HEK293 (cell line): ENCODE results near the gene KDM4C.
A peak's percentile ranks its signal among the peaks of the same experiment; 100 is the strongest.

ENCODE experiments used
- CTCF ChIA-PET: fragments of 350-600 bp; formaldehyde crosslinking; extraction: SDS; loops from one replicate; lab custom pipeline; 2021; ENCODE audit warnings: antibody characterized with exemption; lab: Yijun Ruan, JAX
- POLR2A ChIA-PET: fragments of 300-600 bp; formaldehyde crosslinking; extraction: SDS; loops from one replicate; lab custom pipeline; 2020; ENCODE audit warnings: antibody characterized with exemption, inconsistent platforms; lab: Yijun Ruan, JAX
- H3K27ac ChIP-seq: fragments of 200-500 bp; sonication (Bioruptor generic); 2 replicates; pipeline ENCODE4 v1.5.1; 2014; ENCODE audit warnings: low read depth, low read length, control low read depth, inconsistent platforms; ENCODE audit errors: extremely low read depth
- H3K36me3 ChIP-seq, 2 experiments: fragments of 200-500 bp in 1 of 2; sonication (Bioruptor generic) in 1 of 2; 1 replicate in 1 of 2; 2 replicates in 1 of 2; pipeline ENCODE4 v1.5.1; 2014 to 2017; ENCODE audit warnings: inconsistent platforms in 2 of 2, low read length in 2 of 2; ENCODE audit not compliant: control insufficient read depth in 2 of 2, insufficient read depth in 1 of 2
- H3K4me1 ChIP-seq: fragments of 200-500 bp; sonication (Bioruptor generic); 2 replicates; pipeline ENCODE4 v1.5.1; 2014; ENCODE audit warnings: mild to moderate bottlenecking, low read length, inconsistent platforms; ENCODE audit not compliant: control insufficient read depth, insufficient read depth
- H3K4me3 ChIP-seq: 2 replicates; pipeline ENCODE4 v1.5.1; 2011; ENCODE audit warnings: low read depth, mild to moderate bottlenecking, control low read depth, low read length, moderate library complexity
- H3K9me3 ChIP-seq: fragments of 200-500 bp; sonication (Bioruptor generic); 2 replicates; pipeline ENCODE4 v1.5.1; 2014; ENCODE audit warnings: low read depth, low read length, inconsistent platforms; ENCODE audit not compliant: control insufficient read depth, insufficient read depth
- EGR2 ChIP-seq: fragments of 450-650 bp; formaldehyde crosslinking; IDR thresholded peaks from 2 replicates; pipeline ENCODE4 v1.5.1; 2016; ENCODE audit warnings: low read depth, missing biosample characterization, missing genetic modification characterization
- HOXA7 ChIP-seq: sonication (generic); formaldehyde crosslinking; IDR thresholded peaks from 2 replicates; pipeline ENCODE4 v1.8.1; 2022; ENCODE audit warnings: missing genetic modification reagents, borderline replicate concordance
- KLF8 ChIP-seq: fragments of 450-650 bp; formaldehyde crosslinking; IDR thresholded peaks from 2 replicates; pipeline ENCODE4 v1.5.1; 2016; ENCODE audit warnings: missing biosample characterization, missing genetic modification characterization
- PRDM1 ChIP-seq: fragments of 450-650 bp; formaldehyde crosslinking; IDR thresholded peaks from 2 replicates; pipeline ENCODE4; 2016; ENCODE audit warnings: missing biosample characterization, missing genetic modification characterization
- REPIN1 ChIP-seq: fragments of 450-650 bp; formaldehyde crosslinking; IDR thresholded peaks from 2 replicates; pipeline ENCODE4 v1.5.1; 2017; ENCODE audit warnings: missing biosample characterization, missing genetic modification characterization, low read depth
- SCRT1 ChIP-seq: fragments of 450-650 bp; formaldehyde crosslinking; IDR thresholded peaks from 2 replicates; pipeline ENCODE4 v1.5.1; 2016; ENCODE audit warnings: missing biosample characterization, missing genetic modification characterization, borderline replicate concordance
- TSHZ1 ChIP-seq: fragments of 450-650 bp; formaldehyde crosslinking; IDR thresholded peaks from 2 replicates; pipeline ENCODE4 v1.5.1; 2016; ENCODE audit warnings: missing biosample characterization, missing genetic modification characterization, borderline replicate concordance
- WT1 ChIP-seq: fragments of 450-650 bp; formaldehyde crosslinking; IDR thresholded peaks from 2 replicates; pipeline ENCODE4 v1.5.1; 2016; ENCODE audit warnings: missing biosample characterization, missing genetic modification characterization
- ZNF16 ChIP-seq: fragments of 450-650 bp; formaldehyde crosslinking; IDR thresholded peaks from 2 replicates; pipeline ENCODE4 v1.5.1; 2016; ENCODE audit warnings: low read depth, missing biosample characterization, missing genetic modification characterization
- ZNF19 ChIP-seq: fragments of 450-650 bp; formaldehyde crosslinking; IDR thresholded peaks from 2 replicates; pipeline ENCODE4; 2016; ENCODE audit warnings: missing biosample characterization, missing genetic modification characterization, low read depth
- ZNF214 ChIP-seq: fragments of 450-650 bp; formaldehyde crosslinking; IDR thresholded peaks from 2 replicates; pipeline ENCODE4 v1.5.1; 2017; ENCODE audit warnings: missing biosample characterization, mild to moderate bottlenecking, missing genetic modification characterization, borderline replicate concordance
- ZNF449 ChIP-seq: fragments of 450-650 bp; formaldehyde crosslinking; IDR thresholded peaks from 2 replicates; pipeline ENCODE4 v1.5.1; 2017; ENCODE audit warnings: missing biosample characterization, mild to moderate bottlenecking, missing genetic modification characterization, moderate library complexity
- ZNF549 ChIP-seq: fragments of 450-650 bp; IDR thresholded peaks from 2 replicates; pipeline ENCODE4 v1.5.1; 2018; ENCODE audit warnings: missing biosample characterization, missing genetic modification characterization, mild to moderate bottlenecking, inconsistent platforms, moderate library complexity
- ZNF571 ChIP-seq: fragments of 450-650 bp; formaldehyde crosslinking; IDR thresholded peaks from 2 replicates; pipeline ENCODE4 v1.5.0; 2017; ENCODE audit warnings: missing biosample characterization, missing genetic modification characterization
- ZNF624 ChIP-seq: fragments of 450-650 bp; formaldehyde crosslinking; IDR thresholded peaks from 2 replicates; pipeline ENCODE4 v1.5.1; 2017; ENCODE audit warnings: missing biosample characterization, missing genetic modification characterization
- ZNF670 ChIP-seq: fragments of 450-650 bp; formaldehyde crosslinking; IDR thresholded peaks from 2 replicates; pipeline ENCODE4 v1.5.1; 2016; ENCODE audit warnings: missing biosample characterization, missing genetic modification characterization, low read depth
- ZNF747 ChIP-seq: fragments of 450-650 bp; formaldehyde crosslinking; IDR thresholded peaks from 2 replicates; pipeline ENCODE4 v1.5.1; 2016; ENCODE audit warnings: missing biosample characterization, missing genetic modification characterization
- ZNF768 ChIP-seq: fragments of 450-650 bp; formaldehyde crosslinking; IDR thresholded peaks from 2 replicates; pipeline ENCODE4 v1.5.1; 2018; ENCODE audit warnings: missing biosample characterization, mild to moderate bottlenecking, missing genetic modification characterization
- ZNF792 ChIP-seq: fragments of 450-650 bp; formaldehyde crosslinking; IDR thresholded peaks from 2 replicates; pipeline ENCODE4 v1.5.1; 2016; ENCODE audit warnings: missing biosample characterization, missing genetic modification characterization
- ZNF843 ChIP-seq: fragments of 450-650 bp; formaldehyde crosslinking; IDR thresholded peaks from 2 replicates; pipeline ENCODE4 v1.5.1; 2016; ENCODE audit warnings: missing biosample characterization, missing genetic modification characterization
- TF ChIP-seq, protein P1 (sequence below): fragments of 450-650 bp; formaldehyde crosslinking; IDR thresholded peaks from 2 replicates; pipeline ENCODE4 v1.5.1; 2016; ENCODE audit warnings: missing biosample characterization, missing genetic modification characterization
- TF ChIP-seq, protein P2 (sequence below): fragments of 450-650 bp; formaldehyde crosslinking; IDR thresholded peaks from 2 replicates; pipeline ENCODE4 v1.5.1; 2017; ENCODE audit warnings: missing biosample characterization, missing genetic modification characterization
- TF ChIP-seq, protein P3 (sequence below): IDR thresholded peaks from 2 replicates; pipeline ENCODE4 v1.6.1; 2011; ENCODE audit warnings: mild to moderate bottlenecking, low read depth, low read length, borderline replicate concordance

The KDM4C gene

DNA sequence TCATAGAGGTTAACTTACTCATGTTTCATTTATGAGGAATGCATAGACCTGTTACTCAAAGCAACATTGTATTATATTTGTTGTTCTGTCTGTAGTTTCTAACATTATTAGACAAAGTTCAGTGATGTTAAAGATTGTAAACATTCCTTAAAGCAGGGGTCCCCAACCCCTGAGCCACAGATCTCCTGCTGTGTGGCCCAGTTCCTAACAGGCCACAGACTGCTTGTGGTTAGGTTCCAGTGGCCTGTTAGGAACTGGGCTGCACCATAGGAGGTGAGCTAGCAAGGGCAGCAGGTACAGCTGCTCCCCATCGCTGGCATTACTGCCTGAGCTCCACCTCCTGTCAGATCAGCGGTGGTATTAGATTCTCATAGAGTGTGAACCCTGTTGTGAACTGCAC is 181.1 kb downstream of the KDM4C start:
- CTCF ChIA-PET: interaction anchor here (1.6 kb wide), 1 partner anchor 30 kb away, joined by 3 read pairs; no protein-coding TSS in a partner anchor
- TF ChIP-seq, protein P1, sequence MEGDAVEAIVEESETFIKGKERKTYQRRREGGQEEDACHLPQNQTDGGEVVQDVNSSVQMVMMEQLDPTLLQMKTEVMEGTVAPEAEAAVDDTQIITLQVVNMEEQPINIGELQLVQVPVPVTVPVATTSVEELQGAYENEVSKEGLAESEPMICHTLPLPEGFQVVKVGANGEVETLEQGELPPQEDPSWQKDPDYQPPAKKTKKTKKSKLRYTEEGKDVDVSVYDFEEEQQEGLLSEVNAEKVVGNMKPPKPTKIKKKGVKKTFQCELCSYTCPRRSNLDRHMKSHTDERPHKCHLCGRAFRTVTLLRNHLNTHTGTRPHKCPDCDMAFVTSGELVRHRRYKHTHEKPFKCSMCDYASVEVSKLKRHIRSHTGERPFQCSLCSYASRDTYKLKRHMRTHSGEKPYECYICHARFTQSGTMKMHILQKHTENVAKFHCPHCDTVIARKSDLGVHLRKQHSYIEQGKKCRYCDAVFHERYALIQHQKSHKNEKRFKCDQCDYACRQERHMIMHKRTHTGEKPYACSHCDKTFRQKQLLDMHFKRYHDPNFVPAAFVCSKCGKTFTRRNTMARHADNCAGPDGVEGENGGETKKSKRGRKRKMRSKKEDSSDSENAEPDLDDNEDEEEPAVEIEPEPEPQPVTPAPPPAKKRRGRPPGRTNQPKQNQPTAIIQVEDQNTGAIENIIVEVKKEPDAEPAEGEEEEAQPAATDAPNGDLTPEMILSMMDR: no peak
- TF ChIP-seq PRDM1 (tag by site-specific recombination): no peak
- TF ChIP-seq ZNF549 (tag by site-specific recombination): peak; percentile 55; the same call in 1 of the 2 replicates
- TF ChIP-seq ZNF747 (tag by site-specific recombination): no peak
- no peak for TF ChIP-seq ZNF214 (tag by site-specific recombination)
- no peak for TF ChIP-seq ZNF670 (tag by site-specific recombination)
- TF ChIP-seq ZNF792 (tag by site-specific recombination): no peak
- Histone ChIP-seq H3K9me3 (no peaks in the 10 kb centered on the region), H3K4me3 (no peak overlapping the region), H3K27ac (no peak overlapping the region), H3K36me3 (no peaks in the 10 kb centered on the region; a peak in 1 of 3 replicates), H3K4me1 (no peaks in the 10 kb centered on the region)
- POLR2A ChIA-PET: no interaction called here

DNA sequence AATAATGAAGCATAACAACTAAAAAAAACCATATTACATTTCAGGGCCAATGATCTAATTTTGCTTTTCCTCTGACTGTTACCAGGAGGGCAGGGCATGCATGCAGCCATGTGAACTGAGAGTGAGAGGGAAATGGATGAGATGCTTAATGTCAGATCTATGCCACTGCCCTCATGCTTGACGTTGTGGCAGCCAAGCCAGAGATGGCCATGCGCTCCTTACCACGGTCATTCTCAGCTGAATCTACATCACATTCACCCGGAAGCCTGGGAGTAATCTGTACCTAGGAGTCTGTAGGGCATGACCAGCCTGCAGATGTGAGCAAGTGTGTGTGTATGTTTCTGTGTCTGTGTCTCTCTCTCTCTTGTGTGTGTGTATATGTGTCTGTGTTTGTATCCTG is 183.7 kb downstream of the KDM4C start:
- TF ChIP-seq WT1 (tag by site-specific recombination) (no peak), ZNF19 (tag by site-specific recombination) (no peak), EGR2 (no peak), ZNF624 (no peak), HOXA7 (CRISPR knock-in tag) (no peak), SCRT1 (no peak), ZNF571 (tag by site-specific recombination) (no peak)
- TF ChIP-seq, protein P2, sequence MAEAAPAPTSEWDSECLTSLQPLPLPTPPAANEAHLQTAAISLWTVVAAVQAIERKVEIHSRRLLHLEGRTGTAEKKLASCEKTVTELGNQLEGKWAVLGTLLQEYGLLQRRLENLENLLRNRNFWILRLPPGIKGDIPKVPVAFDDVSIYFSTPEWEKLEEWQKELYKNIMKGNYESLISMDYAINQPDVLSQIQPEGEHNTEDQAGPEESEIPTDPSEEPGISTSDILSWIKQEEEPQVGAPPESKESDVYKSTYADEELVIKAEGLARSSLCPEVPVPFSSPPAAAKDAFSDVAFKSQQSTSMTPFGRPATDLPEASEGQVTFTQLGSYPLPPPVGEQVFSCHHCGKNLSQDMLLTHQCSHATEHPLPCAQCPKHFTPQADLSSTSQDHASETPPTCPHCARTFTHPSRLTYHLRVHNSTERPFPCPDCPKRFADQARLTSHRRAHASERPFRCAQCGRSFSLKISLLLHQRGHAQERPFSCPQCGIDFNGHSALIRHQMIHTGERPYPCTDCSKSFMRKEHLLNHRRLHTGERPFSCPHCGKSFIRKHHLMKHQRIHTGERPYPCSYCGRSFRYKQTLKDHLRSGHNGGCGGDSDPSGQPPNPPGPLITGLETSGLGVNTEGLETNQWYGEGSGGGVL (tag by site-specific recombination): no peak
- TF ChIP-seq, protein P3, sequence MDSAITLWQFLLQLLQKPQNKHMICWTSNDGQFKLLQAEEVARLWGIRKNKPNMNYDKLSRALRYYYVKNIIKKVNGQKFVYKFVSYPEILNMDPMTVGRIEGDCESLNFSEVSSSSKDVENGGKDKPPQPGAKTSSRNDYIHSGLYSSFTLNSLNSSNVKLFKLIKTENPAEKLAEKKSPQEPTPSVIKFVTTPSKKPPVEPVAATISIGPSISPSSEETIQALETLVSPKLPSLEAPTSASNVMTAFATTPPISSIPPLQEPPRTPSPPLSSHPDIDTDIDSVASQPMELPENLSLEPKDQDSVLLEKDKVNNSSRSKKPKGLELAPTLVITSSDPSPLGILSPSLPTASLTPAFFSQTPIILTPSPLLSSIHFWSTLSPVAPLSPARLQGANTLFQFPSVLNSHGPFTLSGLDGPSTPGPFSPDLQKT: no peak
- Histone ChIP-seq H3K4me3 (no peak overlapping the region), H3K27ac (no peak overlapping the region), H3K9me3 (no peaks in the 10 kb centered on the region), H3K4me1 (no peaks in the 10 kb centered on the region), H3K36me3 (no peaks in the 10 kb centered on the region)
- POLR2A ChIA-PET: interaction anchor here (0.6 kb wide), 1 partner anchor 278 kb away, joined by 3 read pairs; no protein-coding TSS in a partner anchor
- CTCF ChIA-PET: no interaction called here

- POLR2A ChIA-PET: no interaction called here
- Histone ChIP-seq H3K9me3 (no peaks in the 10 kb centered on the region), H3K27ac (no peak overlapping the region), H3K36me3 (no peaks in the 10 kb centered on the region), H3K4me1 (no peaks in the 10 kb centered on the region), H3K4me3 (no peak overlapping the region)
- CTCF ChIA-PET: interaction anchor here (0.5 to 0.7 kb wide), 2 partner anchors 104 to 360 kb away, joined by 3 to 4 read pairs; no protein-coding TSS in a partner anchor
- TF ChIP-seq KLF8 (tag by site-specific recombination): no peak
- no peak for TF ChIP-seq REPIN1 (tag by site-specific recombination)
- no peak for TF ChIP-seq ZNF16
- TF ChIP-seq ZNF768 (tag by site-specific recombination): no peak
- TF ChIP-seq ZNF843 (tag by site-specific recombination): no peak
- TF ChIP-seq ZNF449 (tag by site-specific recombination): no peak
- TF ChIP-seq TSHZ1 (tag by site-specific recombination): no peak
Measured at GRCh38 chr9:6942406-6942805, 184.6 kb downstream of the KDM4C start.
